TTC549 (cell line): ENCODE data around the gene CEMIP2.

ENCODE experiments used
- FAIRE-seq: peaks from 2 replicates; lab custom pipeline; 2012; peaks lifted over from hg19 to GRCh38; lab: Jason Lieb, UNC

CEMIP2 gene

GRCh38 chr9:71769175-71770161 lies 1.2 kb upstream of the CEMIP2 start:
- no peak for FAIRE-seq

GRCh38 chr9:71767776-71768321 lies 464 bp downstream of the CEMIP2 start:
- FAIRE-seq: no peak

GRCh38 chr9:71767163-71767775 lies 1.0 kb downstream of the CEMIP2 start:
- FAIRE-seq: no peak

- FAIRE-seq: no peak
Measured at GRCh38 chr9:71766663-71767062, 1.6 kb downstream of the CEMIP2 start.

GRCh38 chr9:71765693-71766092 lies 2.6 kb downstream of the CEMIP2 start:
- FAIRE-seq: no peak

GRCh38 chr9:71764891-71765290 lies 3.4 kb downstream of the CEMIP2 start:
- no peak for FAIRE-seq

- FAIRE-seq: no peak
Measured at GRCh38 chr9:71764463-71764862, 3.9 kb downstream of the CEMIP2 start.

- FAIRE-seq: no peak
Measured at GRCh38 chr9:71763832-71764231, 4.5 kb downstream of the CEMIP2 start.

GRCh38 chr9:71762900-71763653 lies 5.2 kb downstream of the CEMIP2 start:
- no peak for FAIRE-seq

- no peak for FAIRE-seq
Measured at GRCh38 chr9:71761938-71762353, 6.4 kb downstream of the CEMIP2 start.

- no peak for FAIRE-seq
Measured at GRCh38 chr9:71760901-71761300, 7.4 kb downstream of the CEMIP2 start.

GRCh38 chr9:71758785-71759184 lies 9.5 kb downstream of the CEMIP2 start:
- FAIRE-seq: no peak

GRCh38 chr9:71758277-71758676 lies 10.0 kb downstream of the CEMIP2 start:
- no peak for FAIRE-seq

- FAIRE-seq: no peak
Measured at GRCh38 chr9:71756753-71757152, 11.6 kb downstream of the CEMIP2 start.

GRCh38 chr9:71755869-71756268 lies 12.4 kb downstream of the CEMIP2 start:
- FAIRE-seq: no peak

GRCh38 chr9:71755230-71755629 lies 13.1 kb downstream of the CEMIP2 start:
- FAIRE-seq: no peak

- FAIRE-seq: no peak
Measured at GRCh38 chr9:71754151-71754550, 14.2 kb downstream of the CEMIP2 start.

- FAIRE-seq: no peak
Measured at GRCh38 chr9:71752928-71753327, 15.4 kb downstream of the CEMIP2 start.

GRCh38 chr9:71752352-71752751 lies 16.0 kb downstream of the CEMIP2 start:
- no peak for FAIRE-seq

GRCh38 chr9:71748280-71748743 lies 20.0 kb downstream of the CEMIP2 start:
- no peak for FAIRE-seq

GRCh38 chr9:71747576-71747975 lies 20.7 kb downstream of the CEMIP2 start:
- no peak for FAIRE-seq

GRCh38 chr9:71746758-71747125 lies 21.6 kb downstream of the CEMIP2 start:
- no peak for FAIRE-seq
